ENCODE data around the gene PSME1. TPM values are rescaled to one million over a fixed set of nuclear protein-coding genes. Genes with fewer than 3 reads are reported as not detected.
A peak's percentile ranks its signal among the peaks of the same experiment; 100 is the strongest.

Gene PSME1
- total and polyA plus RNA-seq, 2 of the 13 experiments (the other 11 are each of a cell fraction or from before 2014, with no cell fraction given) = 159 to 608 TPM

DNA sequence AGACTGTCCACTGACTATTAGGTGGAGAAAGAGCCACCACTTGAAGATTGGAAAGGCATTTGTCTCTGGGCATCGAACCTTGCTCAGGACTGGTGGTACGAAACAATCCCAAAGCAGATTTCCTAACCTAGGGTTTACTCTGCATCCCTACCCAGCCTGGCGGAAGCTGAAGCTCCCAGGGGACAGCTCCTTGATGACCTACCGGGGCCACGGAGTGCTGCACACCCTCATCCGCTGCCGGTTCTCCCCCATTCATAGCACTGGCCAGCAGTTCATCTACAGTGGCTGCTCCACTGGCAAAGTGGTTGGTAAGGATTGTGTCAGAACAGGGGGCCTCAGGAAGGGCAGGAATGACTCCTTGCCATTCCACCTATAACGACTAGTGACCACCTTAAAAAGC lies 14.8 kb upstream of the PSME1 start (continued):
- TF ChIP-seq BRF2 (CRISPR knock-in tag; IDR thresholded peaks at IDR 0.05) (no peak), KMT2B (CRISPR knock-in tag; IDR thresholded peaks at IDR 0.05) (no peak), SKI (IDR thresholded peaks at IDR 0.05; ENCODE audit: partially characterized antibody) (no peak)

- 82% methylated on average over 4 of the region's 4 CpGs for WGBS (ENCODE audit: low lambda C conversion rate)
- H4K20me1 ChIP-seq (ENCODE audit: insufficient read depth, low read length) = no peaks in the 10 kb centered on the region
- no peak for FAIRE-seq
- POLR2A ChIA-PET = interaction anchor here (0.7 to 22.7 kb wide), 5 partner anchors 2 to 66 kb away, joined by 3 to 977 read pairs (median 279); partner anchors contain the start of genes DCAF11, EMC9, FITM1 and IPO4
- H3K36me3 ChIP-seq (replicated peaks in 1 of 2; ENCODE audit: control insufficient read depth in 1 of 2, insufficient read depth in 2 of 2, low read length in 2 of 2) = peaks cover 56 to 62% of the 10 kb centered on the region in 2 experiments
- CTCF ChIA-PET (ENCODE audit: low intra/inter-chr PET ratio, low total read pairs) = no interaction called here
- no peak overlapping the region for H3K4me3 ChIP-seq (replicated peaks in 1 of 3; ENCODE audit: insufficient read depth in 1 of 3, low read depth in 2 of 3, low read length in 3 of 3)
- no TSS peak for BruUV-seq (replicated peaks)
- TF ChIP-seq ZNF776 (CRISPR knock-in tag; IDR thresholded peaks at IDR 0.05) = no peak
- TF ChIP-seq CENPT (CRISPR knock-in tag; IDR thresholded peaks at IDR 0.05; ENCODE audit: low read depth) = 0 out of 2 replicates have a peak, but pooled peaks have one; percentile 34
- TF ChIP-seq ZNF546 (CRISPR knock-in tag; conservative IDR thresholded peaks at IDR 0.05) = no peak
- TF ChIP-seq IKZF1 (IDR thresholded peaks at IDR 0.05) = no peak
- TF ChIP-seq, protein P1, sequence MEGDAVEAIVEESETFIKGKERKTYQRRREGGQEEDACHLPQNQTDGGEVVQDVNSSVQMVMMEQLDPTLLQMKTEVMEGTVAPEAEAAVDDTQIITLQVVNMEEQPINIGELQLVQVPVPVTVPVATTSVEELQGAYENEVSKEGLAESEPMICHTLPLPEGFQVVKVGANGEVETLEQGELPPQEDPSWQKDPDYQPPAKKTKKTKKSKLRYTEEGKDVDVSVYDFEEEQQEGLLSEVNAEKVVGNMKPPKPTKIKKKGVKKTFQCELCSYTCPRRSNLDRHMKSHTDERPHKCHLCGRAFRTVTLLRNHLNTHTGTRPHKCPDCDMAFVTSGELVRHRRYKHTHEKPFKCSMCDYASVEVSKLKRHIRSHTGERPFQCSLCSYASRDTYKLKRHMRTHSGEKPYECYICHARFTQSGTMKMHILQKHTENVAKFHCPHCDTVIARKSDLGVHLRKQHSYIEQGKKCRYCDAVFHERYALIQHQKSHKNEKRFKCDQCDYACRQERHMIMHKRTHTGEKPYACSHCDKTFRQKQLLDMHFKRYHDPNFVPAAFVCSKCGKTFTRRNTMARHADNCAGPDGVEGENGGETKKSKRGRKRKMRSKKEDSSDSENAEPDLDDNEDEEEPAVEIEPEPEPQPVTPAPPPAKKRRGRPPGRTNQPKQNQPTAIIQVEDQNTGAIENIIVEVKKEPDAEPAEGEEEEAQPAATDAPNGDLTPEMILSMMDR (CRISPR knock-in tag; IDR thresholded peaks at IDR 0.05) = no peak
- TF ChIP-seq PAX8 (CRISPR knock-in tag; IDR thresholded peaks at IDR 0.05; ENCODE audit: borderline replicate concordance) = no peak
- no peak for TF ChIP-seq RAD51 (IDR thresholded peaks at IDR 0.05; ENCODE audit: borderline replicate concordance)
- TF ChIP-seq RBFOX2 (IDR thresholded peaks at IDR 0.05; ENCODE audit: low read depth, low read length) = peak; percentile 40; the same call in 1 of the 2 replicates
- TF ChIP-seq REXO4 (CRISPR knock-in tag; IDR thresholded peaks at IDR 0.05; ENCODE audit: borderline replicate concordance) = no peak
- no peak for TF ChIP-seq KLF16 (CRISPR knock-in tag; IDR thresholded peaks at IDR 0.05)
- peaks cover 10% of the 10 kb centered on the region for H3K79me2 ChIP-seq (ENCODE audit: insufficient read depth, low read length)
- H3K9me3 ChIP-seq (ENCODE audit: low read length) = no peaks in the 10 kb centered on the region
- peaks cover 5% of the 10 kb centered on the region; the same call in 1 of the 2 replicates for H3K4me1 ChIP-seq (ENCODE audit: insufficient read depth, low read length)
- no peak; the same call in 2 of the 3 replicates for ATAC-seq
- H2AFZ ChIP-seq (ENCODE audit: low read length) = no peak overlapping the region
- no peak overlapping the region for H3K9ac ChIP-seq (ENCODE audit: insufficient read depth, low read depth, low read length)
- DNase-seq (ENCODE audit: low spot score) = no peak
- intact Hi-C loops (cut with micrococcal nuclease; ENCODE audit: unreplicated experiment) = no loop called here
- H3K4me2 ChIP-seq (ENCODE audit: low read depth, low read length) = no peak overlapping the region
- H3K27me3 ChIP-seq (ENCODE audit: control insufficient read depth in 1 of 2, insufficient read depth in 2 of 2, low read length in 2 of 2) = no peaks in the 10 kb centered on the region
- H3K27ac ChIP-seq (ENCODE audit: extremely low read length, insufficient read depth, low read length) = no peak overlapping the region
- in situ Hi-C loops (cut with HindIII; ENCODE audit: extremely low pct_ligation_motif_present, low pct_unique_long_range_greater_than_20kb) = loop anchor here (25.0 kb wide), 1 partner anchor 1535 kb away; the partner anchor contains the start of genes ABHD4 and DAD1
These were observed 13.6 kb upstream of the PSME1 start for GRCh38 chr14:24122416-24122815.

All from HepG2 (cell line).